Kidney (tissue), 14 donors: ENCODE data around the gene WLS. TPM values are rescaled to one million over a fixed set of nuclear protein-coding genes. Genes with fewer than 3 reads are reported as not detected.

Experiments
- DNase-seq, 5 donors: peaks; one replicate each; pipeline ENCODE4 v3.0.0-alpha.2; 2013 to 2020
- FAIRE-seq: peaks from 2 replicates; lab custom pipeline; 2012; peaks lifted over from hg19 to GRCh38; lab: Jason Lieb, UNC
- H3K27ac ChIP-seq, 2 donors: one replicate each; pipeline ENCODE4 v1.7.0; 2013; ENCODE audit warnings: low read depth in 2 of 2, low read length in 2 of 2, inconsistent platforms in 1 of 2
- H3K27me3 ChIP-seq: one replicate; pipeline ENCODE4 v1.7.1; 2013; ENCODE audit warnings: low read length, inconsistent platforms; ENCODE audit not compliant: control insufficient read depth, insufficient read depth
- H3K36me3 ChIP-seq, 3 donors: one replicate each; pipeline versions ENCODE4 v1.7.0 to v1.7.1; 2013; ENCODE audit warnings: low read length in 3 of 3, control low read depth in 1 of 3, inconsistent platforms in 1 of 3; ENCODE audit not compliant: insufficient read depth in 3 of 3, control insufficient read depth in 2 of 3
- H3K4me1 ChIP-seq, 3 donors: one replicate each; pipeline versions ENCODE4 v1.7.0 to v1.7.1; 2013; ENCODE audit warnings: low read length in 3 of 3, inconsistent platforms in 1 of 3, low read depth in 1 of 3; ENCODE audit not compliant: control insufficient read depth in 2 of 3, insufficient read depth in 2 of 3
- H3K4me3 ChIP-seq, 3 donors: one replicate each; pipeline versions ENCODE4 v1.7.0 to v1.8.1; 2013; ENCODE audit warnings: low read length in 3 of 3, control low read depth in 1 of 3, inconsistent platforms in 1 of 3
- H3K9ac ChIP-seq, 3 donors: one replicate each; pipeline versions ENCODE4 v1.7.0 to v1.7.1; 2013; ENCODE audit warnings: low read length in 3 of 3, control low read depth in 1 of 3, inconsistent platforms in 1 of 3
- H3K9me3 ChIP-seq, 3 donors: one replicate each; pipeline versions ENCODE4 v1.7.0 to v1.7.1; 2013; ENCODE audit warnings: low read length in 3 of 3, control low read depth in 1 of 3, inconsistent platforms in 1 of 3; ENCODE audit not compliant: control insufficient read depth in 2 of 3, insufficient read depth in 1 of 3
- intact Hi-C: fragments of 100-400 bp; cut with DNase I; formaldehyde crosslinking; loops from one replicate; pipeline ENCODE4 v1.11.1; 2022
- polyA plus RNA-seq: library from polyadenylated mRNA; stranded (reverse); fragments of 350-450 nt; fragmentation: Illumina TruSeq; extraction: RNeasy Lipid Tissue Mini Kit (QIAGEN cat#74804); gene quantifications from one replicate; pipeline ENCODE4 v1.2.3, GENCODE V29; 2014; ENCODE audit warnings: low read depth, low replicate concordance; ENCODE audit not compliant: insufficient read depth
- total RNA-seq: library from RNA; stranded (reverse); fragmentation: NEBNext Ultra II Directional; extraction: Animal tissue kit (Norgen Biotek cat#: 25700); gene quantifications from one replicate; pipeline ENCODE4 v1.2.1, GENCODE V29; 2021
- TF ChIP-seq, protein P1 (sequence below): IDR thresholded peaks from 3 replicates; pipeline ENCODE4 v1.5.1; 2012; ENCODE audit warnings: mild to moderate bottlenecking, moderate library complexity, borderline replicate concordance; ENCODE audit not compliant: insufficient read depth; ENCODE audit errors: extremely low read depth
- donor health status: control.
- donor health status: control.
- donor health status: control.
- donor health status: control.
- donor health status: control.
- donor health status: DM: yes; HTN: yes; CAD: no.
- donor health status: Normal renal cell carcinoma (clear cell type).

The WLS gene
- total and polyA plus RNA-seq, 2 donors from 2014 or later: 92.3 to 147 TPM

DNA sequence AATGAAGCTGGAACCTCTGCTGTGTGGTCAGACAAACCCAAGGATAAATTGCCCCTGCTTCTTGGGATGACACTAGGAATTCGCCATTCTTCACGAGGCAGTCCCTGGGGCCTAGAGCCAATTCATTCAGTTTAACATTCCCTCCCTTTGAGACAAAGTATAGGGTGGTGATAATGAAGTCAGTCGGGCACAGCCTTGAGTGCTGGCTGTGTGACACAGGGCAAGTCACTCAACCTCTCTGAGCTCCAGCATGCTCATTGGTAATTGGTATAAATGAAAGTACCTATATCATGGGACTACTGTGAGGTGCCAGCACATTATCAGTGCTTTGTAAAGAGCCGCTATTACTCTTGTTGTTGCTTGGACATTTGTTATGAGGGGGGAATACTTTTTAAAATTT is 117.0 kb downstream of the WLS start:
- H3K27me3 ChIP-seq: no peaks in the 10 kb centered on the region
- no peak overlapping the region for H3K4me3 ChIP-seq
- FAIRE-seq: no peak
- no peak overlapping the region for H3K9ac ChIP-seq
- TF ChIP-seq, protein P1, sequence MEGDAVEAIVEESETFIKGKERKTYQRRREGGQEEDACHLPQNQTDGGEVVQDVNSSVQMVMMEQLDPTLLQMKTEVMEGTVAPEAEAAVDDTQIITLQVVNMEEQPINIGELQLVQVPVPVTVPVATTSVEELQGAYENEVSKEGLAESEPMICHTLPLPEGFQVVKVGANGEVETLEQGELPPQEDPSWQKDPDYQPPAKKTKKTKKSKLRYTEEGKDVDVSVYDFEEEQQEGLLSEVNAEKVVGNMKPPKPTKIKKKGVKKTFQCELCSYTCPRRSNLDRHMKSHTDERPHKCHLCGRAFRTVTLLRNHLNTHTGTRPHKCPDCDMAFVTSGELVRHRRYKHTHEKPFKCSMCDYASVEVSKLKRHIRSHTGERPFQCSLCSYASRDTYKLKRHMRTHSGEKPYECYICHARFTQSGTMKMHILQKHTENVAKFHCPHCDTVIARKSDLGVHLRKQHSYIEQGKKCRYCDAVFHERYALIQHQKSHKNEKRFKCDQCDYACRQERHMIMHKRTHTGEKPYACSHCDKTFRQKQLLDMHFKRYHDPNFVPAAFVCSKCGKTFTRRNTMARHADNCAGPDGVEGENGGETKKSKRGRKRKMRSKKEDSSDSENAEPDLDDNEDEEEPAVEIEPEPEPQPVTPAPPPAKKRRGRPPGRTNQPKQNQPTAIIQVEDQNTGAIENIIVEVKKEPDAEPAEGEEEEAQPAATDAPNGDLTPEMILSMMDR: no peak
- peaks cover 3 to 9% (median 8%) of the 10 kb centered on the region in 3 donors for H3K4me1 ChIP-seq
- H3K27ac ChIP-seq: no peak overlapping the region
- DNase-seq: no peak
- intact Hi-C loops: loop anchor here (5.0 to 10.0 kb wide), 3 partner anchors 207 to 351 kb away; no protein-coding TSS in a partner anchor
- peaks cover 0 to 2% (median 0%) of the 10 kb centered on the region in 3 donors for H3K36me3 ChIP-seq
- no peaks in the 10 kb centered on the region for H3K9me3 ChIP-seq

- Histone ChIP-seq H3K4me3 (no peak overlapping the region), H3K9ac (no peak overlapping the region), H3K4me1 (peaks cover 0 to 8% (median 8%) of the 10 kb centered on the region in 3 donors), H3K27ac (no peak overlapping the region), H3K36me3 (no peaks in the 10 kb centered on the region), H3K9me3 (no peaks in the 10 kb centered on the region), H3K27me3 (no peaks in the 10 kb centered on the region)
- FAIRE-seq: no peak
- DNase-seq: no peak
- intact Hi-C loops: loop anchor here (10.0 kb wide), 1 partner anchor 349 kb away; no protein-coding TSS in a partner anchor
- TF ChIP-seq, protein P1: no peak
Observed at GRCh38 chr1:68113966-68114365, 118.4 kb downstream of the WLS start.

GRCh38 chr1:68112835-68113243 is 119.5 kb downstream of the WLS start:
- FAIRE-seq (no peak), DNase-seq (no peak)
- Histone ChIP-seq H3K36me3 (no peaks in the 10 kb centered on the region), H3K9me3 (no peaks in the 10 kb centered on the region), H3K9ac (no peak overlapping the region), H3K27me3 (no peaks in the 10 kb centered on the region), H3K4me1 (peaks cover 0 to 8% (median 8%) of the 10 kb centered on the region in 3 donors), H3K4me3 (no peak overlapping the region), H3K27ac (no peak overlapping the region)
- intact Hi-C loops: loop anchor here (10.0 kb wide), 1 partner anchor 348 kb away; no protein-coding TSS in a partner anchor
- TF ChIP-seq, protein P1: no peak
